ENCODE measurements around the gene XPO5.
A peak's percentile ranks its signal among the peaks of the same experiment; 100 is the strongest.
"Not testable (repeated sequence)": the region's sequence is repeated elsewhere in the genome, so short reads cannot be mapped to it uniquely, and the experiment has no call there.

Gene XPO5

GRCh38 chr6:43582911-43583310 lies 7.1 kb upstream of the XPO5 start:
- DNase-seq, result no peak

GRCh38 chr6:43579171-43579570 lies 3.3 kb upstream of the XPO5 start:
- DNase-seq, result no peak

GRCh38 chr6:43578748-43579147 lies 2.9 kb upstream of the XPO5 start:
- no peak for DNase-seq

GRCh38 chr6:43575105-43575771 lies 600 bp downstream of the XPO5 start:
- DNase-seq, result peak; percentile 21

- no peak for DNase-seq
Observed at GRCh38 chr6:43572015-43572414, 3.8 kb downstream of the XPO5 start.

GRCh38 chr6:43570876-43571441 lies 4.9 kb downstream of the XPO5 start:
- no peak for DNase-seq

GRCh38 chr6:43559328-43559727 lies 16.5 kb downstream of the XPO5 start:
- no peak for DNase-seq

- DNase-seq, result not testable (repeated sequence)
Observed at GRCh38 chr6:43557620-43558019, 18.2 kb downstream of the XPO5 start.

- DNase-seq, result no peak
Observed at GRCh38 chr6:43547222-43547621, 28.6 kb downstream of the XPO5 start.

GRCh38 chr6:43544461-43544860 lies 31.4 kb downstream of the XPO5 start:
- no peak for DNase-seq

- DNase-seq, result no peak
Observed at GRCh38 chr6:43541774-43542471, 33.9 kb downstream of the XPO5 start.

GRCh38 chr6:43540507-43540906 lies 35.3 kb downstream of the XPO5 start:
- no peak for DNase-seq

- DNase-seq, result not testable (repeated sequence)
Observed at GRCh38 chr6:43539409-43539808, 36.4 kb downstream of the XPO5 start.

- not testable (repeated sequence) for DNase-seq
Observed at GRCh38 chr6:43538986-43539385, 36.9 kb downstream of the XPO5 start.

GRCh38 chr6:43532201-43532600 lies 43.6 kb downstream of the XPO5 start:
- no peak for DNase-seq

GRCh38 chr6:43524483-43524961 lies 51.3 kb downstream of the XPO5 start:
- no peak for DNase-seq

- no peak for DNase-seq
Observed at GRCh38 chr6:43523284-43523683, 52.6 kb downstream of the XPO5 start.

- DNase-seq, result no peak
Observed at GRCh38 chr6:43522547-43523261, 53.1 kb downstream of the XPO5 start.

GRCh38 chr6:43521836-43522235 lies 54.0 kb downstream of the XPO5 start:
- no peak for DNase-seq

GRCh38 chr6:43520097-43520496 lies 55.7 kb downstream of the XPO5 start:
- DNase-seq, result no peak

GRCh38 chr6:43517505-43518357 lies 58.1 kb downstream of the XPO5 start:
- DNase-seq, result no peak

GRCh38 chr6:43516697-43517504 lies 58.9 kb downstream of the XPO5 start, which contains the start of the genes POLR1C and YIPF3:
TSS of gene POLR1C (plus strand) at chr6:43517089. CDS start at chr6:43517110, 21 bp downstream.
TSS of gene YIPF3 (minus strand) at chr6:43516926. CDS start at chr6:43516807, 119 bp downstream.
- DNase-seq, result peak; percentile 99

All from RPMI8226 (cell line).